Stimulated activated CD4-positive, alpha-beta T cell treated with anti-CD3 and anti-CD28 coated beads, Interleukin-4, amount 100 ng/mL, for 24 hours (primary cell): ENCODE data around the gene EFNB3.
A peak's percentile ranks its signal among the peaks of the same experiment; 100 is the strongest.

Experiments
- DNase-seq: peaks from one replicate; pipeline ENCODE4 v3.0.0-alpha.2; 2020

The EFNB3 gene

DNA sequence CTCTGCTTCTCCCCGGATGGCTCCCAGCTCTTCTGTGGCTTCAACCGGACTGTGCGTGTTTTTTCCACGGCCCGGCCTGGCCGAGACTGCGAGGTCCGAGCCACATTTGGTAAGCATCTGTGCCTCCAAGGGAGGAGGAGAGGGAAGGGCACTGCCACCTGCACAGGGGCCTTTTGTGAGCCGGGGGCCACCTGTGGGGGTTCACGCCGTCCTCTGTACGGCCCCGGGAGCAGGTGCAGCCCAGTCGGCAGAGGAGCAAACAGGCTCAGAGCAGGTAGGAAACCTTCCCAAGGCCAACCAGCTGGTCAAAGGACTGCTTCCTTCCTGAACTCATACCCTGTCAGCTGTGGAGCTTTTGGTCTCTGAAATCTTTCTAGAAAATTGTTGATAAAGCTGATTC lies 3.3 kb upstream of the EFNB3 start:
- DNase-seq: no peak

- no peak for DNase-seq
These were observed 2.2 kb upstream of the EFNB3 start for GRCh38 chr17:7702776-7703175.

GRCh38 chr17:7703584-7704479 lies 1.2 kb upstream of the EFNB3 start:
- no peak for DNase-seq

- DNase-seq: no peak
These were observed 560 bp downstream of the EFNB3 start for GRCh38 chr17:7705269-7706255.

DNA sequence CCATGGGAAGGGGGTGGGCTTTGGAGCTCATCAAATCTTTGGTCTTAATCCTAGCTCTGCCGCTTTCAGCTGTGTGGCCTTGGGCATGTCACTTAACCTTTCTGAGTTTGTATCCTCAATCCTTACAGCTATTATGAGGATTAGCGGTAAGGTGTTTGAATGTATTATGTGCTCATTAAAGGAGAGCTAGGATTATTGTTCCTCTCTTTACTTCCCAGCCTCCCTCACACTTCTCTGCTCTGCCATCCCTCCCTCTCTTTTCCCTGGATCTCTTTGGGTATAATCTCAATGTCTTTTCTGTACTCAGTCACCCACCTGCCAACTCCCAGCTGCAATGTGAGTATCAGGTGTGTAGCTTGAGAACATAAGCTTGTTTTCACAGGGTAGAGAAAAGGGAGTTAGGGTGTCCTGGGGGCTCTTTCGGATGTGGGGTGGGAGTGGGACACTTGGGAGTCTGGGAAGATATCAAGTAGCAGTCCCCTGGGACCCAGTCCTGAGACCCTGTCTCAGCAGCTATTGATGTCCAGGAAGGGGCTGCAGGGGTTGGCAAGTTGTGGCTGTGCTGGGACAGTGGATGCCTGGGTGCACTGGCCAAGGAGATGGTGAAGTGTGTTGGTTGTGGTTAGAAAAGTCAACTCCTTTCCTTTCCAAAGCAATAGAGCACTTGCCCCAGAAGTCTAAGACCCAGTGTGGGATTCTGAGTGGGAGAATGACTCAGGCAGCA lies 1.8 kb downstream of the EFNB3 start:
- DNase-seq: no peak

DNA sequence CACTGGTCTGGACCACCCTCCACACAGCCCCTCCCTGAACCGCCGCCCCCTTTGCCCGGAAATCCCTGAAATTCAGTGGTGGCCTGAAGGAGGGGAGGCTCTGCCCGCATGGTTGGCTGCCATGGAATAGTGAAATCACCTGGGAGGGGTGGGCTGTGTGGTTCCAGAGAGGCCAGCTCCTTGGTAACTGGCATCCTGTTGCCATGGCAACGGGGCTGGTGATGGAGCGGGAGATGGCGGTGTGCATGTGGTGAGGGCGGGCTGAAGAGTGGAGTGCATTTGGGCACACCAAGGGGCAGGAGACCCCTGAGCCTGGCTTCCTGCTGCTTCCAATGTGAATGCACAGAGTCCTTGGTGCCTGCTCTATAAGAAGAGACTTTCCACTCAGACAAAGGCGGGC lies 2.4 kb downstream of the EFNB3 start:
- no peak for DNase-seq

- DNase-seq: no peak
These were observed 3.1 kb downstream of the EFNB3 start for GRCh38 chr17:7707858-7708750.

DNA sequence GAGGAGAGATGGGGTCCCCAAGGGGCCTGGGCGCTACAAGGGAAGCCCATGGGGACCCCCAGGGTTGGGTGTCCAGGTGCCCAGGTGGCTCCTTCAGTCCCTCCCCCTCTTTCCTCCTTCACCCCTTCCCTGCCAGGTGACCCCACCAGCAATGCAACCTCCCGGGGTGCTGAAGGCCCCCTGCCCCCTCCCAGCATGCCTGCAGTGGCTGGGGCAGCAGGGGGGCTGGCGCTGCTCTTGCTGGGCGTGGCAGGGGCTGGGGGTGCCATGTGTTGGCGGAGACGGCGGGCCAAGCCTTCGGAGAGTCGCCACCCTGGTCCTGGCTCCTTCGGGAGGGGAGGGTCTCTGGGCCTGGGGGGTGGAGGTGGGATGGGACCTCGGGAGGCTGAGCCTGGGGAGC lies 4.0 kb downstream of the EFNB3 start:
- no peak for DNase-seq

DNA sequence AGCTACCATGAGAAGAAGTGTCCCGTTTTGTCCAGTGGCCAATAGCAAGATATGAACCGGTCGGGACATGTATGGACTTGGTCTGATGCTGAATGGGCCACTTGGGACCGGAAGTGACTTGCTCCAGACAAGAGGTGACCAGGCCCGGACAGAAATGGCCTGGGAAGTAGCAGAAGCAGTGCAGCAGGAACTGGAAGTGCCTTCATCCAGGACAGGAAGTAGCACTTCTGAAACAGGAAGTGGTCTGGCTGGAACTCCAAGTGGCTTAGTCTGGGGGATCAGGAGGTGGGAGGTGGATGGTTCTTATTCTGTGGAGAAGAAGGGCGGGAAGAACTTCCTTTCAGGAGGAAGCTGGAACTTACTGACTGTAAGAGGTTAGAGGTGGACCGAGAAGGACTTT lies 5.3 kb downstream of the EFNB3 start:
- no peak for DNase-seq

- no peak for DNase-seq
These were observed 6.2 kb downstream of the EFNB3 start for GRCh38 chr17:7711051-7711755.

- no peak for DNase-seq
These were observed 7.2 kb downstream of the EFNB3 start for GRCh38 chr17:7712111-7712771.

DNA sequence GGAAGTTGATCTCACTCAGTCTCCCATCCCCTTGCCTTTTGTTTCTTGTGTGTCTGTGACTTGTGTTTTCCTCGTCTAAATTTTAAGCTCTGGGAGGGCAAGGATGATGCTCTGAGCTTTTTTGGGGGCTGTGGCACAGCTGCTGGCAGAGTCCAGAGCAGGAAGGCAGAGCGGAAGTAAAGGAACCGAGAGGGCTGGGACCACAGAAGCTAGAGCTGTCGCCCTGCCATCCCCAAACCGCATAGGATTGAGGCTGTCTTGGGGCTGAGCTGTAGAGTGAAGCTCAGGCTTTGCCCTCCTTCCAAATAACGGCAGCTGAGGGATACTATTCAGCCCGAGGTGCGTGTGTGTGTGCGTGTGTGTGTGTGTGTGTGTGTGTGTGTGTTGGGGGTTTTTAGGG lies 8.8 kb downstream of the EFNB3 start:
- DNase-seq: no peak

GRCh38 chr17:7714721-7715594 lies 10.0 kb downstream of the EFNB3 start:
- DNase-seq: no peak

- no peak for DNase-seq
These were observed 11.2 kb downstream of the EFNB3 start for GRCh38 chr17:7715936-7716886.

DNA sequence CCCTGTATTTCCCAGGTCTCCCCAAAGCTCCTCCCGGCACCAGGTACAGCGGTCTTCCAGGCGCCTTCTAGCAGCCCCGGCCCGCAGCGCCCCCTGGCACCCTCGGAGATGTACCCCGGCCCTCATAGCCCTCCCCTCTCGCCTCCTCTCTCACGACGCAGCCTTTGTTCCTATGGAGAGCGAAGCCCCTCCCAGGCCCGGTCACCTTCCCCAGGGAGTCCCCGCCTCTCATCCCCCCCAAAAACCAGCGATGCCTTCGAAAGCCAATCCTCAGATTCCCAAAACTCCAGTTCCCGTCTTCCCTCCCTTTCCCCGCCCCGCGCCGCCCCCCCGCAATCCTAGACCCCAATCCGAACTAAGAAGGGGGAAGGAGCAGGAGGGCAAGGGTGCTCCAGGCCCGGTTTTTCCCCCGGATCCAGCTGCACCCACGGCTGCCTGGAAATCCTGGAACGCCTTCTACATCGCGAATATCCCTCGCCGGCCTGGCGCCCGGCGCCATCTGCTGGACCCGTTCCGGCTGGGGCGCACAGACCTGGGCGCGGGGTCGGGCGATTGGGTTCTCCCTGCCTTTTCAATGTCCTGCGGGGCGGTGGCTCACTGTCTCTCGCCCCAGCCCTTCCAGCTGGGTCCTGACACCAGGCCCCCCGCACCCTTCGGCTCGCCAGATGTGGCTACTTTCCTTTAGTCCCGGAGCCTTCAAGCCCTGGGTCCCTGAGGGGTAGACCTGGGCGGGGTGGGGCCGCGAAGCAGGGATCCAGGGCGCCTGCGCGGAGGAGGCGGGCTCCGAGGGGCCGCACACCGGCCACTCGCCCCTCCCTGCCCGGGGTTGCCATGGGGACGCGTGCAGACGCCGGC lies 12.1 kb downstream of the EFNB3 start, which contains the start of gene DNAH2:
Gene DNAH2, plus strand, starts transcription at position 844 of the 855 bp plus-strand sequence. CDS start 1,991 bp downstream, outside the sequence.
- DNase-seq: peak; percentile 35

DNA sequence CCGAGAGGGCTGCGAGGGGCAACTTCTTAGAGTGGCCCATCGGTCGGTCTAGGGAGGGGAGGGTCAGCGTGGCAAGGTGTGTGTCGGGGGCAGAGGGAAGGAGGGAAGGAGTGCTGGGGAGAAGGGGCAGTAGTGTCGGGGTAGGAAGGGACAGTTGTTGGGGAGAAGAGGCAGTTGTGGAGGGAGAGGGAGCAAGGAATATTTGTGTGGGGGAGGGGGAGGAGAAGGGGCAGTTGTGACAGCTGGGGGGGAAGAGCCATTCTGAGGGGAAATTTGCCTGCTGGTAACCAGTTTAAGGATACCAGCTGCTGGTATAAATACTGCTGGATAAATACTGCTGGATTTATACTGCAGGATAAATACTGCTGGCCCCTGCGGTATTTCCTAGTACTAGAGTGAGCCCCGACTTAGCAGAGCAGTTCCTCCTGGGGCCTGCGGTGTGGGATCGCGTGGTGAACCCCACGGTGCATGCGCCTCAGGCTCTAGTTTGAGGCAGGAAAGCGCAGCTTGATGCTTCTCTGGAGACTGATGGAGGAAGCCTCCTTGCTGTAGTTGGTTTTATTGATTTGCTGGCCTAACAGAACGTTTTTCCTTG lies 12.9 kb downstream of the EFNB3 start:
- DNase-seq: no peak

DNA sequence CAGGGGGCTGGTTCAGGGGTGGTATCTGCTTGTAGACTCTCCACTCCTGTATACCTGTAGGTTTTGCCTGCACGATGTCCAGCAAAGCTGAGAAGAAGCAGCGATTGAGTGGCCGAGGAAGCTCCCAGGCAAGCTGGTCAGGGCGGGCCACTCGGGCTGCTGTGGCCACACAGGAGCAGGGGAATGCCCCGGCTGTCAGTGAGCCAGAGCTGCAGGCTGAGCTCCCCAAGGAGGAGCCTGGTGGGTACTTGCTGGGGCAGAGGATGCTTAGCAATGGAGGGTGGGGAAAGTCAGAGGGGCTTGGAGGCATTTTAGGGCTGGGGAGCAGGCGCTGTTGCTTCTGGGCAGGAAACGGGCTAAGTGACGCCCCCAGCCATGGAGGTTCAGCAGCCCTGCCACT lies 14.7 kb downstream of the EFNB3 start:
- no peak for DNase-seq
